Gastroesophageal sphincter (tissue), 4 donors: ENCODE results near the gene PLXDC2. TPM values are rescaled to one million over a fixed set of nuclear protein-coding genes. Genes with fewer than 3 reads are reported as not detected.

Experiments
- ATAC-seq: fragments of 150-250 bp; one replicate; pipeline ENCODE4 v1.9.1; 2016; ENCODE audit warnings: mild to moderate bottlenecking, moderate library complexity
- H3K27ac ChIP-seq, 4 donors: fragments of 200-600 bp; sonication (generic) in 3 of 4; 1 replicate in 3 of 4; 2 replicates in 1 of 4; pipeline ENCODE4 v1.5.1; 2016 to 2019
- H3K27me3 ChIP-seq: fragments of 200-600 bp; sonication (generic); one replicate; pipeline ENCODE4 v1.5.1; 2019
- H3K36me3 ChIP-seq, 2 donors: fragments of 200-600 bp; sonication (generic); one replicate each; pipeline ENCODE4 v1.5.1; 2019; ENCODE audit warnings: control low read depth in 1 of 2
- H3K4me1 ChIP-seq, 3 donors: fragments of 200-600 bp; sonication (generic); 1 replicate in 2 of 3; 2 replicates in 1 of 3; pipeline ENCODE4 v1.5.1; 2016 to 2019; ENCODE audit warnings: control low read depth in 2 of 3
- H3K4me3 ChIP-seq, 2 donors: fragments of 200-600 bp; sonication (generic); one replicate each; pipeline ENCODE4 v1.5.1; 2019; ENCODE audit warnings: mild to moderate bottlenecking in 1 of 2, moderate library complexity in 1 of 2
- H3K9me3 ChIP-seq, 3 donors: fragments of 200-600 bp; sonication (generic); one replicate each; pipeline ENCODE4 v1.5.1; 2017 to 2019; ENCODE audit warnings: control low read depth in 2 of 3
- CTCF ChIP-seq, 4 experiments: fragments of 200-600 bp in 2 of 4; fragments of 450-650 bp in 2 of 4; sonication (generic) in 1 of 4; IDR thresholded peaks; one replicate each; pipeline ENCODE4 v1.5.1; 2017 to 2019; ENCODE audit warnings: antibody characterized with exemption in 4 of 4, mild to moderate bottlenecking in 2 of 4, moderate library complexity in 2 of 4
- EP300 ChIP-seq: sonication (generic); formaldehyde crosslinking; IDR thresholded peaks from one replicate; pipeline ENCODE4 v1.6.1; 2017; ENCODE audit warnings: antibody characterized with exemption, mild to moderate bottlenecking
- POLR2A ChIP-seq, 2 donors: fragments of 450-650 bp; IDR thresholded peaks; one replicate each; pipeline ENCODE4 v1.6.1; 2017; ENCODE audit warnings: antibody characterized with exemption in 2 of 2, mild to moderate bottlenecking in 2 of 2, moderate library complexity in 1 of 2
- POLR2AphosphoS5 ChIP-seq: sonication (generic); formaldehyde crosslinking; IDR thresholded peaks from one replicate; pipeline ENCODE4 v1.6.1; 2017; ENCODE audit warnings: antibody characterized with exemption
- WGBS, 2 donors: methylation state at CpG; one replicate each; pipeline ENCODE4 v1.1.5; 2018; ENCODE audit warnings: low coverage in 1 of 2; 5-methylcytosine and 5-hydroxymethylcytosine counted together
- total RNA-seq, 4 donors: library from RNA; depleted of rRNA; stranded (reverse); fragments of >200 nt; gene quantifications; one replicate each; pipeline ENCODE4 v1.1.0, GENCODE V29; 2016

The PLXDC2 gene
- total RNA-seq, 4 donors from 2014 or later = 32.3 to 65.5 (median 50.5) TPM

GRCh38 chr10:20105236-20105635, 289.0 kb downstream of the PLXDC2 start:
- Histone ChIP-seq H3K4me1 (peaks cover 0 to 10% (median 2%) of the 10 kb centered on the region in 3 donors), H3K9me3 (no peaks in the 10 kb centered on the region), H3K4me3 (no peak overlapping the region), H3K27ac (no peak overlapping the region), H3K36me3 (no peaks in the 10 kb centered on the region), H3K27me3 (no peaks in the 10 kb centered on the region)
- ATAC-seq = no peak
- TF ChIP-seq POLR2A (IDR thresholded peaks at IDR 0.05) = no peak
- TF ChIP-seq POLR2AphosphoS5 = no peak
- TF ChIP-seq CTCF (IDR thresholded peaks at IDR 0.05) = no peak
- no peak for TF ChIP-seq EP300
- 45 to 60% methylated on average over 3 of the region's 3 CpGs for WGBS, 2 donors

- Histone ChIP-seq H3K27me3 (no peaks in the 10 kb centered on the region), H3K9me3 (no peaks in the 10 kb centered on the region), H3K4me3 (no peak overlapping the region), H3K27ac (no peak overlapping the region), H3K4me1 (peaks cover 0 to 3% (median 0%) of the 10 kb centered on the region in 3 donors), H3K36me3 (no peaks in the 10 kb centered on the region)
- no peak for ATAC-seq
- 89 to 100% methylated on average over 1 of the region's 1 CpG for WGBS, 2 donors
- no peak for TF ChIP-seq CTCF (IDR thresholded peaks at IDR 0.05)
- TF ChIP-seq POLR2A (IDR thresholded peaks at IDR 0.05) = no peak
- TF ChIP-seq EP300 = no peak
- TF ChIP-seq POLR2AphosphoS5 = no peak
These were observed 289.7 kb downstream of the PLXDC2 start for GRCh38 chr10:20105931-20106330.

GRCh38 chr10:20108021-20108420, 291.8 kb downstream of the PLXDC2 start:
- whole genome bisulfite sequencing, 2 donors = 53 to 66% methylated on average over 4 of the region's 4 CpGs
- TF ChIP-seq POLR2AphosphoS5 (no peak), EP300 (no peak), CTCF (IDR thresholded peaks at IDR 0.05) (no peak), POLR2A (IDR thresholded peaks at IDR 0.05) (no peak)
- H3K27me3 ChIP-seq = no peaks in the 10 kb centered on the region
- H3K36me3 ChIP-seq = no peaks in the 10 kb centered on the region
- H3K9me3 ChIP-seq = no peaks in the 10 kb centered on the region
- no peaks in the 10 kb centered on the region for H3K4me1 ChIP-seq
- no peak for ATAC-seq
- no peak overlapping the region for H3K4me3 ChIP-seq
- H3K27ac ChIP-seq = no peak overlapping the region

- WGBS, 2 donors = 60 to 88% methylated on average over 2 to 4 of the region's 4 CpGs
- Histone ChIP-seq H3K4me3 (no peak overlapping the region), H3K9me3 (no peaks in the 10 kb centered on the region), H3K4me1 (no peaks in the 10 kb centered on the region), H3K27me3 (no peaks in the 10 kb centered on the region), H3K27ac (no peak overlapping the region), H3K36me3 (no peaks in the 10 kb centered on the region)
- ATAC-seq = no peak
- TF ChIP-seq CTCF (IDR thresholded peaks at IDR 0.05) = no peak
- no peak for TF ChIP-seq EP300
- TF ChIP-seq POLR2AphosphoS5 = no peak
- no peak for TF ChIP-seq POLR2A (IDR thresholded peaks at IDR 0.05)
These were observed 293.4 kb downstream of the PLXDC2 start for GRCh38 chr10:20109613-20110012.

- TF ChIP-seq POLR2AphosphoS5 (no peak), POLR2A (IDR thresholded peaks at IDR 0.05) (no peak), CTCF (IDR thresholded peaks at IDR 0.05) (no peak), EP300 (no peak)
- 73 to 86% methylated on average over 3 to 7 of the region's 7 CpGs for WGBS, 2 donors
- no peaks in the 10 kb centered on the region for H3K9me3 ChIP-seq
- H3K36me3 ChIP-seq = no peaks in the 10 kb centered on the region
- H3K4me1 ChIP-seq = no peaks in the 10 kb centered on the region
- no peaks in the 10 kb centered on the region for H3K27me3 ChIP-seq
- no peak for ATAC-seq
- H3K4me3 ChIP-seq = peak overlapping the region in 1 of 2 donors; percentile 9
- no peak overlapping the region for H3K27ac ChIP-seq
These were observed 294.2 kb downstream of the PLXDC2 start for GRCh38 chr10:20110125-20111100.
